ENCODE measurements around the gene DSCAML1.

- TF ChIP-seq, protein P1, sequence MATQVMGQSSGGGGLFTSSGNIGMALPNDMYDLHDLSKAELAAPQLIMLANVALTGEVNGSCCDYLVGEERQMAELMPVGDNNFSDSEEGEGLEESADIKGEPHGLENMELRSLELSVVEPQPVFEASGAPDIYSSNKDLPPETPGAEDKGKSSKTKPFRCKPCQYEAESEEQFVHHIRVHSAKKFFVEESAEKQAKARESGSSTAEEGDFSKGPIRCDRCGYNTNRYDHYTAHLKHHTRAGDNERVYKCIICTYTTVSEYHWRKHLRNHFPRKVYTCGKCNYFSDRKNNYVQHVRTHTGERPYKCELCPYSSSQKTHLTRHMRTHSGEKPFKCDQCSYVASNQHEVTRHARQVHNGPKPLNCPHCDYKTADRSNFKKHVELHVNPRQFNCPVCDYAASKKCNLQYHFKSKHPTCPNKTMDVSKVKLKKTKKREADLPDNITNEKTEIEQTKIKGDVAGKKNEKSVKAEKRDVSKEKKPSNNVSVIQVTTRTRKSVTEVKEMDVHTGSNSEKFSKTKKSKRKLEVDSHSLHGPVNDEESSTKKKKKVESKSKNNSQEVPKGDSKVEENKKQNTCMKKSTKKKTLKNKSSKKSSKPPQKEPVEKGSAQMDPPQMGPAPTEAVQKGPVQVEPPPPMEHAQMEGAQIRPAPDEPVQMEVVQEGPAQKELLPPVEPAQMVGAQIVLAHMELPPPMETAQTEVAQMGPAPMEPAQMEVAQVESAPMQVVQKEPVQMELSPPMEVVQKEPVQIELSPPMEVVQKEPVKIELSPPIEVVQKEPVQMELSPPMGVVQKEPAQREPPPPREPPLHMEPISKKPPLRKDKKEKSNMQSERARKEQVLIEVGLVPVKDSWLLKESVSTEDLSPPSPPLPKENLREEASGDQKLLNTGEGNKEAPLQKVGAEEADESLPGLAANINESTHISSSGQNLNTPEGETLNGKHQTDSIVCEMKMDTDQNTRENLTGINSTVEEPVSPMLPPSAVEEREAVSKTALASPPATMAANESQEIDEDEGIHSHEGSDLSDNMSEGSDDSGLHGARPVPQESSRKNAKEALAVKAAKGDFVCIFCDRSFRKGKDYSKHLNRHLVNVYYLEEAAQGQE (IDR thresholded peaks at IDR 0.05; ENCODE audit: insufficient read depth in 1 of 2, low read depth in 2 of 2, low read length in 2 of 2): no peak
- TF ChIP-seq POLR2AphosphoS5 (IDR thresholded peaks at IDR 0.05; ENCODE audit: low read depth, low read length) (no peak), FOXP2 (optimal IDR thresholded peaks at IDR 0.05; ENCODE audit: borderline replicate concordance, extremely low read depth, extremely low read length, insufficient read depth) (no peak)
These were observed 28.5 kb downstream of the DSCAML1 start for GRCh38 chr11:117768506-117768905.
